Liver (tissue), 9 donors: ENCODE results near the gene GLIPR2. TPM values are rescaled to one million over a fixed set of nuclear protein-coding genes. Genes with fewer than 3 reads are reported as not detected.

Experiments used
- DNase-seq: peaks from one replicate; pipeline ENCODE4 v3.0.0-alpha.2; 2017; ENCODE audit warnings: low spot score
- H3K27ac ChIP-seq, 2 donors: one replicate each; pipeline ENCODE4 v1.7.0; 2013; ENCODE audit warnings: inconsistent platforms in 2 of 2, low read length in 2 of 2, control low read depth in 1 of 2, low read depth in 1 of 2, mild to moderate bottlenecking in 1 of 2
- H3K27me3 ChIP-seq, 4 donors: one replicate each; pipeline versions ENCODE4 v1.6.1 to v1.7.0; 2013; ENCODE audit warnings: low read length in 3 of 4, inconsistent platforms in 1 of 4, mild to moderate bottlenecking in 1 of 4, moderate library complexity in 1 of 4; ENCODE audit not compliant: control insufficient read depth in 4 of 4, insufficient read depth in 4 of 4
- H3K36me3 ChIP-seq, 4 donors: one replicate each; pipeline versions ENCODE4 v1.6.1 to v1.7.0; 2013; ENCODE audit warnings: low read length in 3 of 4, mild to moderate bottlenecking in 3 of 4, low read depth in 1 of 4, moderate library complexity in 1 of 4; ENCODE audit not compliant: control insufficient read depth in 4 of 4, insufficient read depth in 3 of 4
- H3K4me1 ChIP-seq, 4 donors: one replicate each; pipeline versions ENCODE4 v1.6.1 to v1.7.0; 2013; ENCODE audit warnings: low read length in 3 of 4, mild to moderate bottlenecking in 3 of 4, moderate library complexity in 1 of 4; ENCODE audit not compliant: control insufficient read depth in 4 of 4, insufficient read depth in 4 of 4
- H3K4me3 ChIP-seq, 3 donors: one replicate each; pipeline versions ENCODE4 v1.6.1 to v1.7.0; 2013; ENCODE audit warnings: low read length in 3 of 3, control low read depth in 1 of 3, low read depth in 1 of 3, mild to moderate bottlenecking in 1 of 3
- H3K9ac ChIP-seq, 2 donors: one replicate each; pipeline ENCODE4 v1.7.0; 2013; ENCODE audit warnings: low read length in 2 of 2, mild to moderate bottlenecking in 2 of 2, moderate library complexity in 2 of 2, control low read depth in 1 of 2, low read depth in 1 of 2
- H3K9me3 ChIP-seq, 4 donors: one replicate each; pipeline versions ENCODE4 v1.6.1 to v1.7.0; 2013; ENCODE audit warnings: low read length in 3 of 4; ENCODE audit not compliant: control insufficient read depth in 4 of 4
- EGR1 ChIP-seq, 2 donors: IDR thresholded peaks; 2 replicates each; pipeline ENCODE4 v1.6.1; 2016 to 2018; ENCODE audit warnings: antibody characterized with exemption in 2 of 2, low read depth in 2 of 2
- FOXA1 ChIP-seq: IDR thresholded peaks from 2 replicates; pipeline ENCODE4 v1.6.1; 2016; ENCODE audit warnings: antibody characterized with exemption
- FOXA2 ChIP-seq: IDR thresholded peaks from 2 replicates; pipeline ENCODE4 v1.6.1; 2016; ENCODE audit warnings: antibody characterized with exemption
- GABPA ChIP-seq, 2 donors: IDR thresholded peaks in 1 of 2; conservative IDR thresholded peaks in 1 of 2; 2 replicates each; pipeline ENCODE4 v1.6.1; 2016; ENCODE audit warnings: antibody characterized with exemption in 2 of 2, mild to moderate bottlenecking in 1 of 2, moderate library complexity in 1 of 2
- HNF4A ChIP-seq, 2 donors: conservative IDR thresholded peaks; 2 replicates each; pipeline ENCODE4 v1.6.1; 2016; ENCODE audit warnings: antibody characterized with exemption in 2 of 2, mild to moderate bottlenecking in 2 of 2
- HNF4G ChIP-seq: IDR thresholded peaks from 2 replicates; pipeline ENCODE4 v1.6.1; 2016; ENCODE audit warnings: antibody characterized with exemption
- JUND ChIP-seq, 2 donors: IDR thresholded peaks; 2 replicates each; pipeline ENCODE4 v1.6.1; 2016; ENCODE audit warnings: antibody characterized with exemption in 2 of 2
- NR2F2 ChIP-seq: IDR thresholded peaks from 2 replicates; pipeline ENCODE4 v1.6.1; 2016; ENCODE audit warnings: antibody characterized with exemption
- RAD21 ChIP-seq, 2 donors: IDR thresholded peaks; 2 replicates each; pipeline ENCODE4 v1.6.1; 2016; ENCODE audit warnings: antibody characterized with exemption in 2 of 2, mild to moderate bottlenecking in 2 of 2
- RXRA ChIP-seq, 2 donors: IDR thresholded peaks; 2 replicates each; pipeline ENCODE4 v1.6.1; 2017 to 2018; ENCODE audit warnings: antibody characterized with exemption in 2 of 2, mild to moderate bottlenecking in 1 of 2
- SP1 ChIP-seq: IDR thresholded peaks from 2 replicates; pipeline ENCODE4 v1.6.1; 2018; ENCODE audit warnings: antibody characterized with exemption, mild to moderate bottlenecking
- TAF1 ChIP-seq: conservative IDR thresholded peaks from 2 replicates; pipeline ENCODE4 v1.6.1; 2016; ENCODE audit warnings: antibody characterized with exemption, mild to moderate bottlenecking
- YY1 ChIP-seq: IDR thresholded peaks from 2 replicates; pipeline ENCODE4 v1.6.1; 2016; ENCODE audit warnings: antibody characterized with exemption, mild to moderate bottlenecking
- WGBS: extraction: QIAGEN DNeasy Blood & Tissue Kit; methylation state at CpG from one replicate; pipeline ENCODE4 v1.1.7; 2013; 5-methylcytosine and 5-hydroxymethylcytosine counted together
- polyA plus RNA-seq, 2 donors: library from polyadenylated mRNA; stranded (reverse) in 1 of 2; unstranded in 1 of 2; fragments of 200-250 nt in 1 of 2; fragments of >200 nt in 1 of 2; fragmentation: Nextera tagmentation in 1 of 2; extraction: Ambion mirVana in 1 of 2; gene quantifications; one replicate each; pipeline versions ENCODE4 v1.2.1 to v1.2.3, GENCODE V29; 2013 to 2015
- total RNA-seq, 2 donors: library from RNA; depleted of rRNA; stranded (reverse); fragments of >200 nt; gene quantifications; one replicate each; pipeline ENCODE4 v1.2.3, GENCODE V29; 2014
- TF ChIP-seq, protein P1 (sequence below): fragments of 150-350 bp; IDR thresholded peaks from 2 replicates; pipeline ENCODE4 v1.5.1; 2017; ENCODE audit warnings: improper control_type of control experiment, low read depth, low read length; ENCODE audit not compliant: missing input control
- TF ChIP-seq, protein P2 (sequence below): IDR thresholded peaks from 2 replicates; pipeline ENCODE4 v1.6.1; 2016; ENCODE audit warnings: antibody characterized with exemption
- TF ChIP-seq, protein P3 (sequence below): IDR thresholded peaks from 2 replicates; pipeline ENCODE4 v1.6.1; 2016; ENCODE audit warnings: antibody characterized with exemption, mild to moderate bottlenecking
- TF ChIP-seq, protein P4 (sequence below): IDR thresholded peaks from 2 replicates; pipeline ENCODE4 v1.6.1; 2016; ENCODE audit warnings: antibody characterized with exemption
- TF ChIP-seq, protein P5 (sequence below): IDR thresholded peaks from 2 replicates; pipeline ENCODE4 v1.6.1; 2016; ENCODE audit warnings: antibody characterized with exemption
- donor health status: healthy.
- donor health status: healthy.
- donor health status: healthy.
- donor health status: healthy.
- donor health status: healthy.

Gene GLIPR2
- total and polyA plus RNA-seq, 4 donors = 1.7 to 17.6 (median 2.9) TPM

DNA sequence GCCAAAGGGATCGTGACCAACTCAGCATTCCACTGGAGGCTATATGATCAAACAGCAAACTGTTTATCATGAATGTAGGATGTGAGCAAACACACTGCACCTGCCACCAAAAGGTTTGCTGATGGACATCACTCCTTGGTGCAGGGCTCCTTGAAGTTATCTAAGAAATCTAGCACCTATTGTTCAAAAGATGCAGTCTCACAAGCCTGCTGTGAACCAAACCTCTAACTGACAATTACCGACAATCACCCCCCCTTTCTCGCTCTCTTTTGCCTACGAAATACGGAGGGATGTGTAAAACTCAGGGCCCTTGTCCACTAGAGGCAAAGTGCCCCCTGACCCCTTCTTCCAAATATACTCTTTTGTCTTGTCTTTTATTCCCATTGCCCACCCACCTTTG, 51.7 kb downstream of the GLIPR2 start:
- Histone ChIP-seq H3K27me3 (no peaks in the 10 kb centered on the region), H3K9ac (no peak overlapping the region), H3K4me3 (no peak overlapping the region), H3K9me3 (no peaks in the 10 kb centered on the region), H3K27ac (no peak overlapping the region), H3K4me1 (peaks cover 0 to 23% (median 16%) of the 10 kb centered on the region in 4 donors), H3K36me3 (no peaks in the 10 kb centered on the region)
- no peak for DNase-seq
- WGBS = 85% methylated on average over 5 of the region's 5 CpGs
- no peak for TF ChIP-seq SP1
- TF ChIP-seq, protein P1, sequence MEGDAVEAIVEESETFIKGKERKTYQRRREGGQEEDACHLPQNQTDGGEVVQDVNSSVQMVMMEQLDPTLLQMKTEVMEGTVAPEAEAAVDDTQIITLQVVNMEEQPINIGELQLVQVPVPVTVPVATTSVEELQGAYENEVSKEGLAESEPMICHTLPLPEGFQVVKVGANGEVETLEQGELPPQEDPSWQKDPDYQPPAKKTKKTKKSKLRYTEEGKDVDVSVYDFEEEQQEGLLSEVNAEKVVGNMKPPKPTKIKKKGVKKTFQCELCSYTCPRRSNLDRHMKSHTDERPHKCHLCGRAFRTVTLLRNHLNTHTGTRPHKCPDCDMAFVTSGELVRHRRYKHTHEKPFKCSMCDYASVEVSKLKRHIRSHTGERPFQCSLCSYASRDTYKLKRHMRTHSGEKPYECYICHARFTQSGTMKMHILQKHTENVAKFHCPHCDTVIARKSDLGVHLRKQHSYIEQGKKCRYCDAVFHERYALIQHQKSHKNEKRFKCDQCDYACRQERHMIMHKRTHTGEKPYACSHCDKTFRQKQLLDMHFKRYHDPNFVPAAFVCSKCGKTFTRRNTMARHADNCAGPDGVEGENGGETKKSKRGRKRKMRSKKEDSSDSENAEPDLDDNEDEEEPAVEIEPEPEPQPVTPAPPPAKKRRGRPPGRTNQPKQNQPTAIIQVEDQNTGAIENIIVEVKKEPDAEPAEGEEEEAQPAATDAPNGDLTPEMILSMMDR = no peak
- TF ChIP-seq HNF4G = no peak
- no peak for TF ChIP-seq JUND (IDR thresholded peaks at IDR 0.05)
- TF ChIP-seq, protein P2, sequence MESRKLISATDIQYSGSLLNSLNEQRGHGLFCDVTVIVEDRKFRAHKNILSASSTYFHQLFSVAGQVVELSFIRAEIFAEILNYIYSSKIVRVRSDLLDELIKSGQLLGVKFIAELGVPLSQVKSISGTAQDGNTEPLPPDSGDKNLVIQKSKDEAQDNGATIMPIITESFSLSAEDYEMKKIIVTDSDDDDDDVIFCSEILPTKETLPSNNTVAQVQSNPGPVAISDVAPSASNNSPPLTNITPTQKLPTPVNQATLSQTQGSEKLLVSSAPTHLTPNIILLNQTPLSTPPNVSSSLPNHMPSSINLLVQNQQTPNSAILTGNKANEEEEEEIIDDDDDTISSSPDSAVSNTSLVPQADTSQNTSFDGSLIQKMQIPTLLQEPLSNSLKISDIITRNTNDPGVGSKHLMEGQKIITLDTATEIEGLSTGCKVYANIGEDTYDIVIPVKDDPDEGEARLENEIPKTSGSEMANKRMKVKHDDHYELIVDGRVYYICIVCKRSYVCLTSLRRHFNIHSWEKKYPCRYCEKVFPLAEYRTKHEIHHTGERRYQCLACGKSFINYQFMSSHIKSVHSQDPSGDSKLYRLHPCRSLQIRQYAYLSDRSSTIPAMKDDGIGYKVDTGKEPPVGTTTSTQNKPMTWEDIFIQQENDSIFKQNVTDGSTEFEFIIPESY = no peak
- TF ChIP-seq EGR1 (IDR thresholded peaks at IDR 0.05; ENCODE audit: low read depth in 2 of 2) = no peak
- TF ChIP-seq RAD21 (IDR thresholded peaks at IDR 0.05) = no peak
- no peak for TF ChIP-seq NR2F2

DNA sequence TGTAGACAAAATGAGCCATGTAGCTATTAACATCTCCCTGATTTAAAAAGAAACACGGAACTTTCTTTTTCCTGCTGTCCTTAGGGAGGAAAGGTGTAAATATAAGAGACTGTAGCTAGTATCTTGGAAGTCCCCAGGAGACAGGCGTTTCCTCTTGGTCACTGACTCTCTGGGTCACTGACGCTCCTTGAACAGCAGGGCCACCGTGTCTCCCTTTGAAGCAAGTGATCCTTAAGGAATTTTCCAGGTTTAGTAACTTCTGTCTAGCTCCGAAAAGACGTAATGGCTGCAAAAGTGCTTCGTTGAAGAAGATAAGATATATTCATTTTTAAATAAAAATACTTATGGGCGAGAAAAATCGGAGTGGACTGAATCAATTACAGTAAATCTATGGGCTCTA, 53.4 kb downstream of the GLIPR2 start:
- no peaks in the 10 kb centered on the region for H3K36me3 ChIP-seq
- 13% methylated on average over 9 of the region's 9 CpGs for WGBS
- H3K9me3 ChIP-seq = no peaks in the 10 kb centered on the region
- H3K9ac ChIP-seq = peak overlapping the region; percentile 53 to 96
- H3K4me1 ChIP-seq = peaks cover 0 to 33% (median 19%) of the 10 kb centered on the region in 4 donors
- H3K27me3 ChIP-seq = no peaks in the 10 kb centered on the region
- peak overlapping the region in 1 of 2 donors; percentile 93 for H3K27ac ChIP-seq
- H3K4me3 ChIP-seq = peak overlapping the region; percentile 80 to 93 (median 88)
- DNase-seq = no peak
- TF ChIP-seq JUND (IDR thresholded peaks at IDR 0.05) (no peak), FOXA2 (no peak), YY1 (no peak), HNF4G (no peak), RAD21 (IDR thresholded peaks at IDR 0.05) (no peak), NR2F2 (no peak), EGR1 (IDR thresholded peaks at IDR 0.05; ENCODE audit: low read depth in 2 of 2) (no peak), FOXA1 (no peak), HNF4A (conservative IDR thresholded peaks at IDR 0.05) (no peak), TAF1 (no peak), GABPA (IDR thresholded peaks at IDR 0.05 in 1 of 2, conservative IDR thresholded peaks at IDR 0.05 in 1 of 2) (no peak), RXRA (IDR thresholded peaks at IDR 0.05) (no peak)
- TF ChIP-seq, protein P3, sequence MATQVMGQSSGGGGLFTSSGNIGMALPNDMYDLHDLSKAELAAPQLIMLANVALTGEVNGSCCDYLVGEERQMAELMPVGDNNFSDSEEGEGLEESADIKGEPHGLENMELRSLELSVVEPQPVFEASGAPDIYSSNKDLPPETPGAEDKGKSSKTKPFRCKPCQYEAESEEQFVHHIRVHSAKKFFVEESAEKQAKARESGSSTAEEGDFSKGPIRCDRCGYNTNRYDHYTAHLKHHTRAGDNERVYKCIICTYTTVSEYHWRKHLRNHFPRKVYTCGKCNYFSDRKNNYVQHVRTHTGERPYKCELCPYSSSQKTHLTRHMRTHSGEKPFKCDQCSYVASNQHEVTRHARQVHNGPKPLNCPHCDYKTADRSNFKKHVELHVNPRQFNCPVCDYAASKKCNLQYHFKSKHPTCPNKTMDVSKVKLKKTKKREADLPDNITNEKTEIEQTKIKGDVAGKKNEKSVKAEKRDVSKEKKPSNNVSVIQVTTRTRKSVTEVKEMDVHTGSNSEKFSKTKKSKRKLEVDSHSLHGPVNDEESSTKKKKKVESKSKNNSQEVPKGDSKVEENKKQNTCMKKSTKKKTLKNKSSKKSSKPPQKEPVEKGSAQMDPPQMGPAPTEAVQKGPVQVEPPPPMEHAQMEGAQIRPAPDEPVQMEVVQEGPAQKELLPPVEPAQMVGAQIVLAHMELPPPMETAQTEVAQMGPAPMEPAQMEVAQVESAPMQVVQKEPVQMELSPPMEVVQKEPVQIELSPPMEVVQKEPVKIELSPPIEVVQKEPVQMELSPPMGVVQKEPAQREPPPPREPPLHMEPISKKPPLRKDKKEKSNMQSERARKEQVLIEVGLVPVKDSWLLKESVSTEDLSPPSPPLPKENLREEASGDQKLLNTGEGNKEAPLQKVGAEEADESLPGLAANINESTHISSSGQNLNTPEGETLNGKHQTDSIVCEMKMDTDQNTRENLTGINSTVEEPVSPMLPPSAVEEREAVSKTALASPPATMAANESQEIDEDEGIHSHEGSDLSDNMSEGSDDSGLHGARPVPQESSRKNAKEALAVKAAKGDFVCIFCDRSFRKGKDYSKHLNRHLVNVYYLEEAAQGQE = no peak
- TF ChIP-seq, protein P4, sequence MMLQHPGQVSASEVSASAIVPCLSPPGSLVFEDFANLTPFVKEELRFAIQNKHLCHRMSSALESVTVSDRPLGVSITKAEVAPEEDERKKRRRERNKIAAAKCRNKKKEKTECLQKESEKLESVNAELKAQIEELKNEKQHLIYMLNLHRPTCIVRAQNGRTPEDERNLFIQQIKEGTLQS = no peak
- TF ChIP-seq, protein P2 = no peak
- TF ChIP-seq, protein P1 = no peak
- TF ChIP-seq, protein P5, sequence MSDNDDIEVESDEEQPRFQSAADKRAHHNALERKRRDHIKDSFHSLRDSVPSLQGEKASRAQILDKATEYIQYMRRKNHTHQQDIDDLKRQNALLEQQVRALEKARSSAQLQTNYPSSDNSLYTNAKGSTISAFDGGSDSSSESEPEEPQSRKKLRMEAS = no peak
